SU-DHL-6 (cell line): ENCODE data around the gene ABCG2.

ENCODE experiments used
- EZH2phosphoT487 ChIP-seq: fragments of 200-600 bp; sonication (generic), shearing (Covaris generic); conservative IDR thresholded peaks from 2 replicates; pipeline ENCODE4 v1.6.1; 2018; ENCODE audit warnings: mild to moderate bottlenecking, antibody characterized with exemption, low read length, moderate library complexity, mixed read lengths
- TF ChIP-seq, protein P1 (sequence below): fragments of 200-600 bp; sonication (generic); IDR thresholded peaks from one replicate; pipeline ENCODE4 v1.5.1; 2017; ENCODE audit warnings: antibody characterized with exemption, mild to moderate bottlenecking, low read length, moderate library complexity; ENCODE audit not compliant: insufficient read depth, poor library complexity, severe bottlenecking

- TF ChIP-seq, protein P1, sequence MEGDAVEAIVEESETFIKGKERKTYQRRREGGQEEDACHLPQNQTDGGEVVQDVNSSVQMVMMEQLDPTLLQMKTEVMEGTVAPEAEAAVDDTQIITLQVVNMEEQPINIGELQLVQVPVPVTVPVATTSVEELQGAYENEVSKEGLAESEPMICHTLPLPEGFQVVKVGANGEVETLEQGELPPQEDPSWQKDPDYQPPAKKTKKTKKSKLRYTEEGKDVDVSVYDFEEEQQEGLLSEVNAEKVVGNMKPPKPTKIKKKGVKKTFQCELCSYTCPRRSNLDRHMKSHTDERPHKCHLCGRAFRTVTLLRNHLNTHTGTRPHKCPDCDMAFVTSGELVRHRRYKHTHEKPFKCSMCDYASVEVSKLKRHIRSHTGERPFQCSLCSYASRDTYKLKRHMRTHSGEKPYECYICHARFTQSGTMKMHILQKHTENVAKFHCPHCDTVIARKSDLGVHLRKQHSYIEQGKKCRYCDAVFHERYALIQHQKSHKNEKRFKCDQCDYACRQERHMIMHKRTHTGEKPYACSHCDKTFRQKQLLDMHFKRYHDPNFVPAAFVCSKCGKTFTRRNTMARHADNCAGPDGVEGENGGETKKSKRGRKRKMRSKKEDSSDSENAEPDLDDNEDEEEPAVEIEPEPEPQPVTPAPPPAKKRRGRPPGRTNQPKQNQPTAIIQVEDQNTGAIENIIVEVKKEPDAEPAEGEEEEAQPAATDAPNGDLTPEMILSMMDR = no peak
- no peak for TF ChIP-seq EZH2phosphoT487
These were observed 838 bp upstream of the ABCG2 start for GRCh38 chr4:88159229-88159725.
